ENCODE data around the gene TLE4. TPM values are rescaled to one million over a fixed set of nuclear protein-coding genes. Genes with fewer than 3 reads are reported as not detected.

TLE4 gene
- total RNA-seq, 1 donor from 2014 or later = 97.4 TPM

- Mint-ChIP-seq H3K4me1 (ENCODE audit: low read depth, unreplicated experiment) (no peaks in the 10 kb centered on the region), H3K27ac (ENCODE audit: unreplicated experiment) (no peak overlapping the region), H3K9me3 (ENCODE audit: unreplicated experiment) (no peaks in the 10 kb centered on the region), H3K36me3 (ENCODE audit: unreplicated experiment) (no peaks in the 10 kb centered on the region), H3K27me3 (ENCODE audit: unreplicated experiment) (peaks cover 2% of the 10 kb centered on the region), H3K4me3 (ENCODE audit: unreplicated experiment) (no peak overlapping the region)
- no peak for DNase-seq
- no peak for TF ChIP-seq CTCF (IDR thresholded peaks at IDR 0.05; ENCODE audit: partially characterized antibody, unreplicated experiment)
These were observed 202.6 kb downstream of the TLE4 start for GRCh38 chr9:79774356-79774755.

Data from glutamatergic neuron (in vitro differentiated cells).